T-cell (primary cell): ENCODE results near the gene DUOX2. TPM values are rescaled to one million over a fixed set of nuclear protein-coding genes. Genes with fewer than 3 reads are reported as not detected.
"Not testable (repeated sequence)": the region's sequence is repeated elsewhere in the genome, so short reads cannot be mapped to it uniquely, and the experiment has no call there.

ENCODE experiments used
- ATAC-seq, 4 experiments: fragments of 200-7000 bp in 3 of 4; fragments of 150-1000 bp in 1 of 4; cut with Tn5 transposase; replicated peaks in 1 of 4; 1 replicate in 3 of 4; 2 replicates in 1 of 4; pipeline ENCODE4 v1.10.0; 2021; ENCODE audit warnings: moderate library complexity in 3 of 4, mild to moderate bottlenecking in 2 of 4, moderate number of reproducible peaks in 1 of 4
- CTCF ChIA-PET, 2 donors: fragments of 300-600 bp; sonication (Branson Sonifier 250); formaldehyde crosslinking; loops; one replicate each; lab custom pipeline; 2022; ENCODE audit warnings: antibody characterized with exemption in 2 of 2; lab: Charles Lee
- POLR2A ChIA-PET, 2 donors: fragments of 300-600 bp; sonication (Branson Sonifier 250); formaldehyde crosslinking; loops; one replicate each; lab custom pipeline; 2022; ENCODE audit warnings: antibody characterized with exemption in 2 of 2; lab: Charles Lee
- DNase-seq, 35 experiments: peaks; one replicate each; pipeline versions ENCODE4 v3.0.0 to v3.0.0-alpha.2; 2013 to 2023
- H3K27ac ChIP-seq: one replicate; pipeline ENCODE4 v1.5.1; 2013; ENCODE audit warnings: low read length
- H3K27me3 ChIP-seq, 2 experiments: replicated peaks in 1 of 2; 1 replicate in 1 of 2; 2 replicates in 1 of 2; pipeline versions ENCODE4 v1.6.1 to v1.7.0; 2013; ENCODE audit warnings: low read length in 1 of 2, mixed read lengths in 1 of 2; ENCODE audit not compliant: control insufficient read depth in 2 of 2, insufficient read depth in 2 of 2; ENCODE audit errors: extremely low read depth in 1 of 2
- H3K36me3 ChIP-seq, 2 donors: 1 replicate in 1 of 2; 2 replicates in 1 of 2; pipeline versions ENCODE4 v1.6.1 to v1.7.0; 2013; ENCODE audit warnings: low read length in 1 of 2; ENCODE audit not compliant: control insufficient read depth in 2 of 2, insufficient read depth in 1 of 2; ENCODE audit errors: extremely low read depth in 1 of 2
- H3K4me1 ChIP-seq, 2 experiments: 1 replicate in 1 of 2; 2 replicates in 1 of 2; pipeline versions ENCODE4 v1.6.1 to v1.7.0; 2013; ENCODE audit warnings: low read length in 2 of 2, mixed read lengths in 1 of 2; ENCODE audit not compliant: insufficient read depth in 2 of 2, control insufficient read depth in 1 of 2; ENCODE audit errors: extremely low read depth in 1 of 2
- H3K4me3 ChIP-seq, 2 donors: 1 replicate in 1 of 2; 2 replicates in 1 of 2; pipeline versions ENCODE4 v1.5.1 to v1.7.0; 2013; ENCODE audit warnings: mild to moderate bottlenecking in 2 of 2, low read length in 1 of 2, moderate library complexity in 1 of 2; ENCODE audit not compliant: control insufficient read depth in 1 of 2; ENCODE audit errors: extremely low read depth in 1 of 2
- H3K9me3 ChIP-seq: 2 replicates; pipeline ENCODE4 v1.7.0; 2013
- H3K27ac Mint-ChIP-seq, 2 donors: one replicate each; pipeline ENCODE4 v1.8.0; 2020 to 2021; ENCODE audit warnings: mild to moderate bottlenecking in 2 of 2, mixed read lengths in 2 of 2
- H3K27me3 Mint-ChIP-seq, 2 donors: one replicate each; pipeline ENCODE4 v1.8.0; 2021 to 2022; ENCODE audit warnings: mixed read lengths in 2 of 2
- H3K36me3 Mint-ChIP-seq: one replicate; pipeline ENCODE4 v1.8.0; 2021; ENCODE audit warnings: mixed read lengths
- H3K4me1 Mint-ChIP-seq, 3 donors: one replicate each; pipeline ENCODE4 v1.8.0; 2020 to 2022; ENCODE audit warnings: mixed read lengths in 3 of 3, mild to moderate bottlenecking in 1 of 3
- H3K4me3 Mint-ChIP-seq, 3 donors: one replicate each; pipeline ENCODE4 v1.8.0; 2020 to 2022; ENCODE audit warnings: mild to moderate bottlenecking in 3 of 3, mixed read lengths in 3 of 3, moderate library complexity in 3 of 3
- H3K9me3 Mint-ChIP-seq, 3 donors: one replicate each; pipeline ENCODE4 v1.8.0; 2020 to 2022; ENCODE audit warnings: mixed read lengths in 3 of 3
- WGBS: methylation state at CpG from one replicate; pipeline ENCODE4 v1.1.5; 2013; ENCODE audit warnings: missing lambda C conversion rate; ENCODE audit not compliant: insufficient coverage; 5-methylcytosine and 5-hydroxymethylcytosine counted together
- total RNA-seq, 35 experiments: library from RNA in 6 of 35; stranded (reverse) in 6 of 35; fragments of 120-200 nt in 1 of 35; gene quantifications; one replicate each; pipeline versions ENCODE4 v1.2.1 to v1.2.4 and lab custom pipeline; 2013 to 2026

Gene DUOX2
- total RNA-seq, 5 donors from 2014 or later (not counting 1 experiment from before 2014, with no cell fraction given) = 0.10 to 0.16 (median 0.12) TPM; not detected in 2

DNA sequence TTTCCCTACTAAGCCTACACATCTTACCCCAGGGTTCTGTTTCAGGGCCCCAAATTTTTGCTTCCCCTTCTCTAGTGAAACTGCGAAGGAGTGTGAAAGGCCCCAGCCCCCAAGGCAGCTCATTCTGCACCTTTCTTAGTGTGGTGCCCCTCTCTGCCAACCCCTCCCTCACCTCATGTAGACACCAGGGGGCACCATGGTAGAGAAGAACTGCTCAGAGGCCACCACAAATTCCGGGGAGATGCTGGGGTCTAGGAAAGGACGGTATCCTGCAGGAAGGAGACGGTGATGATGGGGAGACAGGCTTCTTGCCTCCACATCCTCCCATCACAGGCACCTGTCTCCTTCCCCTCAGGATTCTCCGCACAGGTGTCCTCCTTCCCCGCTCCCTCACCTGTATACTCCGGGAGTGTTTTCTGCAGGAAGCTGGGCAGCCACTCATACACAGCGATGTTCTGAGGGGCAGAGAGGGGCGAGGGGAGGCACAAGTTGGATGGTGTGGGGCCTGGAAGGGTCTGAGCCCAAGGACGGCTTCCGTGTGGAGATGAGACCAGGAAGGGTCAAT, 3.6 kb downstream of the DUOX2 start:
- POLR2A ChIA-PET = interaction anchor here in 1 of 2 donors (0.6 kb wide), 1 partner anchor 28 kb away, joined by 5 read pairs; no protein-coding TSS in a partner anchor
- ATAC-seq (no peak), DNase-seq (no peak)
- Mint-ChIP-seq H3K27ac (no peak overlapping the region), H3K9me3 (no peaks in the 10 kb centered on the region), H3K36me3 (no peaks in the 10 kb centered on the region), H3K27me3 (peaks cover 59 to 73% of the 10 kb centered on the region in 2 donors), H3K4me3 (peak overlapping the region in 1 of 3 donors; percentile 20), H3K4me1 (peaks cover 31 to 35% (median 34%) of the 10 kb centered on the region in 3 donors)
- H3K27me3 ChIP-seq = peaks cover 20 to 88% of the 10 kb centered on the region in 2 experiments
- WGBS = 50% methylated on average over 2 of the region's 11 CpGs
- no peaks in the 10 kb centered on the region for H3K36me3 ChIP-seq
- H3K4me1 ChIP-seq = peaks cover 0 to 31% of the 10 kb centered on the region in 2 experiments
- H3K4me3 ChIP-seq = no peak overlapping the region
- CTCF ChIA-PET = interaction anchor here in 1 of 2 donors (1.1 kb wide), 1 partner anchor 8 kb away, joined by 4 read pairs; no protein-coding TSS in a partner anchor
- H3K9me3 ChIP-seq = no peaks in the 10 kb centered on the region
- H3K27ac ChIP-seq = no peak overlapping the region

DNA sequence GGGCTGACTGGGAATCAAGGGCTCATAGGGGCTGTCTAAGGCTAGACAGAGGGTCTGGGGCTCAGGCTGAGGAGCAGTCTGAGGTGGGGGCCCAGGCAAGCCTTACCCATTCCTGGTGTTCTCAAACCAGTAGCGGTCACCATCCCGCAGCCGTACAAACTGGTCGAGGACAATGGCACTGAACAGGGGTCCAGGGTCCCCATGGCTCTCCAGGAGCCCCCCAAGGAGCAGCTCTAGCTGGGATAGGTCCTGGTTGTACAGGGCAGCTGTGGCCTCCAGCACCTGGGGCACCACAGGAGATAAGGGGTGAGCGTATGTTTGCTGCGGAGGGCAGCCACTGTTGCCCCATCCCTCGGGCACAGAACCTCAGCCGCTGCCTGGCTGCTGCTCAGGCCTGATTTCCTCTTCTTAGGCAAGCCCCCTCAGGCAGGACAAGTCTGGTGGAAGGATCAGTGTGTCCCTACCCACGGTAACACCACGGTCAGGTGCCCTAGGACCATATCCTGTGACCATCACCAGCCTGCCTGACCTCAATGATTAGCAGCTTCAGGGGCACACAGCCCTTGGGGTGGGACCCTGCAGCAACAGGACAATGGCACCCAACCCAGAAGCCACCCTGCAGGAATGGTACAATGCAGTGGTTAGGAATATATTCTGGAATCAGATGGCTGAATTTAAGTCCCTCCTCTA, 5.9 kb downstream of the DUOX2 start:
- Histone ChIP-seq H3K27me3 (peaks cover 11 to 68% of the 10 kb centered on the region in 2 experiments), H3K9me3 (no peaks in the 10 kb centered on the region), H3K27ac (no peak overlapping the region), H3K4me1 (peaks cover 0 to 13% of the 10 kb centered on the region in 2 experiments), H3K36me3 (no peaks in the 10 kb centered on the region), H3K4me3 (no peak overlapping the region)
- Mint-ChIP-seq H3K9me3 (no peaks in the 10 kb centered on the region), H3K4me1 (peaks cover 16 to 18% (median 17%) of the 10 kb centered on the region in 3 donors), H3K36me3 (no peaks in the 10 kb centered on the region), H3K27ac (no peak overlapping the region), H3K4me3 (no peak overlapping the region), H3K27me3 (peaks cover 40 to 65% of the 10 kb centered on the region in 2 donors)
- CTCF ChIA-PET = interaction anchor here in 1 of 2 donors (0.9 to 1.2 kb wide), 2 partner anchors 10 to 14 kb away, joined by 3 read pairs; no protein-coding TSS in a partner anchor
- POLR2A ChIA-PET = no interaction called here
- WGBS = 88% methylated on average over 10 of the region's 10 CpGs
- DNase-seq = no peak
- ATAC-seq = no peak

DNA sequence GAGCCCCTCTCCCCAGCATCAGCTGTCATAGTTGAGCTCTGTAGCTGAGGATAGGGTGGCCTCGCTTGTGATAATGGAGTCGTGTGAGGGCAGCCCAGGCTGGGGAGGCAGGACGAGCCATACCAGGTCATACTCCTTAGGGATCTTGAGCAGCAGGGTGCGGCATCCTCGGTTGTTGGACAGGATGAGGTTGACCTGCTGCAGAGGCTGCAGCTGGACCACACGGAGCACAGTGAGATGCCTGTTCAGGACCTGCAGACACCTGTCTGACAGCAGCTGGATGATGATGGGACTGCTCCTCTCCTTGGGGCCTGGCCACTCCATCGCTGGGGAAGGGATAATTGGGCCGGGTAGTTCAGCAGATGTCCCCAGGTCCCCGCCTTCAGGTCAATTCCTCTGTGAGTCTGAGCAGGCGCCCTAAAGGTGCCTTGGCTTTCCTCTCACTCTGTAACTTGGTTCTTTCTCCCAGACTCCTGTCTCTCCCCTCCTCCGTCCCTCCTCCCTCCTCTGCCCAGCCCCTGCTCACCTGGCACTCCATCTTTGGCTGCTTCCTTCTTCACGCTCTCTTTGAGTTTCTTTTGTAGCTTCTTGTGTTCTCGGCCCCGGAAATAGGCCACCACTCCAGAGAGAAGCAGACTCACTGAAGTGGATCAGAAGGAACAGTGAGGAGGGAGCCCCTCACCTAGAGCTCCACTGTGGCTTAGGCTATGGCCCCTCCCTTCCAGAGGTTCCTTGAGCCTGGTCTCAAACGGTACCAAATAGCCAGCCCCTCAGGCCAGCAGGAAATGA, 7.8 kb downstream of the DUOX2 start:
- H3K27ac ChIP-seq = no peak overlapping the region
- Mint-ChIP-seq H3K27ac (no peak overlapping the region), H3K36me3 (no peaks in the 10 kb centered on the region), H3K4me3 (no peak overlapping the region), H3K27me3 (peaks cover 28 to 62% of the 10 kb centered on the region in 2 donors), H3K9me3 (no peaks in the 10 kb centered on the region), H3K4me1 (peaks cover 2 to 4% (median 4%) of the 10 kb centered on the region in 3 donors)
- 64% methylated on average over 12 of the region's 15 CpGs for WGBS
- no peak for ATAC-seq
- no peak overlapping the region for H3K4me3 ChIP-seq
- H3K4me1 ChIP-seq = no peaks in the 10 kb centered on the region
- no peaks in the 10 kb centered on the region for H3K36me3 ChIP-seq
- peaks cover 7 to 58% of the 10 kb centered on the region in 2 experiments for H3K27me3 ChIP-seq
- CTCF ChIA-PET = interaction anchor here in 1 of 2 donors (0.6 kb wide), 1 partner anchor 12 kb away, joined by 3 read pairs; no protein-coding TSS in a partner anchor
- no peaks in the 10 kb centered on the region for H3K9me3 ChIP-seq
- no peak for DNase-seq
- POLR2A ChIA-PET = no interaction called here

DNA sequence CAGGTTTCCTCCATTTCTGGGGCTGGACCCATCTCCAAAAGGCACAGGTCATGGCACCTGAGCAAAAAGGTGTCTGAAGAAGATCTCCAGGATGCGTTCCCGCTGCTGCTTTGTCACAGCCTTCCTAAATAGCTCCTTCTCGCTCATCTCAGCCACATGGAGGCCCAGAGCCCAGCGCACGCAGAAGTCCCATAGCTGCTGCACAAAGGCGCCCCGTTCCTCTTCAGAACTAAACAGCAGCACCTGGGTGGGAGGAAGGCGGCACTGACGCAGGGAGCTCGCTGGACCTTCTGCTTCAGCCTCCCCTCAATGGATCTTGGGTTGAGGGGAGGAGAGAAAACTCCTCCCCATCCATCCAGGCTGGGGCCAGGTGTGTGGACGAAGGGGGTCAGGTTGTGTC, 8.4 kb downstream of the DUOX2 start:
- no peak overlapping the region for H3K4me3 Mint-ChIP-seq
- H3K4me3 ChIP-seq = no peak overlapping the region
- peaks cover 27 to 60% of the 10 kb centered on the region in 2 donors for H3K27me3 Mint-ChIP-seq
- H3K4me1 Mint-ChIP-seq = peaks cover 1 to 4% (median 4%) of the 10 kb centered on the region in 3 donors
- no peak overlapping the region for H3K27ac ChIP-seq
- H3K4me1 ChIP-seq = no peaks in the 10 kb centered on the region
- 100% methylated on average over 2 of the region's 11 CpGs for WGBS
- no peak overlapping the region for H3K27ac Mint-ChIP-seq
- H3K9me3 Mint-ChIP-seq = no peaks in the 10 kb centered on the region
- no peak for DNase-seq
- H3K36me3 ChIP-seq = no peaks in the 10 kb centered on the region
- ChIA-PET CTCF (no interaction called here), POLR2A (no interaction called here)
- peaks cover 7 to 56% of the 10 kb centered on the region in 2 experiments for H3K27me3 ChIP-seq
- H3K9me3 ChIP-seq = no peaks in the 10 kb centered on the region
- H3K36me3 Mint-ChIP-seq = no peaks in the 10 kb centered on the region
- ATAC-seq = no peak

DNA sequence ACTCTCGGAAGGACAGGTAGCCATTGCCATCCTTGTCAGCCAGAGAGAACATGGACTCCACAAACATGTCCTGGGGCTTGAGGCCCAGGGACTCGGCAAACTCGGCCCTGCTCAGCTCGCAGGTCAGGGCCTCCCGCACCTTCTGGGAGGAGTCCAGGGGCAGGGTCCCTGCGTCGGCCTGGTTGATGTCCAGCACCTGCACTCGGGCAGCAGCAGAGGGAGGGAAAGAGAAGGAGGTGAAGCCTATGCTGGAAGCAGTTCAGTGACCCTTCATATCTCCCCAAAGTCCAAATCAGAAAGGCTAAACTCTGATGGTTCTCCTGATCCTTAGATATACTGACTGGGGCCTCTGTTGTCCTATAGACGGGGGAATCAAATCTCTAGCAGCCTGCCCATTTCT, 9.8 kb downstream of the DUOX2 start:
- H3K4me3 Mint-ChIP-seq, H3K36me3 Mint-ChIP-seq, H3K27ac Mint-ChIP-seq, H3K4me1 ChIP-seq, CTCF ChIA-PET, H3K9me3 ChIP-seq, POLR2A ChIA-PET, H3K4me3 ChIP-seq, H3K27ac ChIP-seq, H3K9me3 Mint-ChIP-seq, DNase-seq, ATAC-seq, H3K4me1 Mint-ChIP-seq, H3K36me3 ChIP-seq: not testable (repeated sequence)
- H3K27me3 Mint-ChIP-seq = peaks cover 13 to 46% of the 10 kb centered on the region in 2 donors
- peaks cover 3 to 42% of the 10 kb centered on the region in 2 experiments for H3K27me3 ChIP-seq
- 67% methylated on average over 1 of the region's 9 CpGs for WGBS

DNA sequence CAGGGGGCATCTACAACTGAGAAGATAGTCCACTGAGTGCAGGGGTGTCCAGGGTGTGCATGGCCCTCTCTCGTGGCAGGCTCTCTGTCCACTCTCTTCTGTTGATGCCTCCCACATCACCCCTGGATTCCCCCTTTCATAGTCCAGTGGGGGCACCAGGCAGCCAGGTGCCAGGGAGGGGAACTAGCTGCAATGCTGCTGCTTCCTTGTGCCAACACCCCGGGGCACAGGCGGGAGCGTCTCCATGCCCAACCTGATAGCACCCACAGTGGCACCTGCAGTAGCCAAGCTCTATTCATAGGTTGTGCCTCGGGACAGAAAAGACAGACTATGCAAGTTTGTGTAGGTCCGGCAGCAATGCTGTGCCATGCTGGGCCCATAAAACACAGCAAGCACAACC, 11.7 kb downstream of the DUOX2 start:
- Mint-ChIP-seq H3K4me1 (no peaks in the 10 kb centered on the region), H3K9me3 (no peaks in the 10 kb centered on the region), H3K36me3 (no peaks in the 10 kb centered on the region), H3K27me3 (peaks cover 9 to 35% of the 10 kb centered on the region in 2 donors), H3K4me3 (no peak overlapping the region), H3K27ac (no peak overlapping the region)
- ATAC-seq (no peak), DNase-seq (no peak)
- Histone ChIP-seq H3K27me3 (peaks cover 0 to 27% of the 10 kb centered on the region in 2 experiments), H3K4me3 (no peak overlapping the region), H3K4me1 (no peaks in the 10 kb centered on the region), H3K27ac (no peak overlapping the region), H3K36me3 (no peaks in the 10 kb centered on the region), H3K9me3 (no peaks in the 10 kb centered on the region)
- ChIA-PET CTCF (no interaction called here), POLR2A (no interaction called here)
- 88% methylated on average over 4 of the region's 6 CpGs for WGBS
